Smooth muscle cell (in vitro differentiated cells): Measurements from ENCODE around the gene DDX10. TPM values are rescaled to one million over a fixed set of nuclear protein-coding genes. Genes with fewer than 3 reads are reported as not detected.

Experiments
- DNase-seq: peaks from one replicate; lab custom pipeline; 2025; ENCODE audit not compliant: unreplicated experiment; lab: John Stamatoyannopoulos, UW
- H2AFZ ChIP-seq: fragments of 200-600 bp; sonication (generic); 2 replicates; pipeline ENCODE4 v1.6.0; 2016; ENCODE audit warnings: antibody characterized with exemption, low read depth, mild to moderate bottlenecking
- H3F3A ChIP-seq: fragments of 200-600 bp; sonication (generic); 2 replicates; pipeline ENCODE4 v1.6.0; 2017; ENCODE audit warnings: antibody characterized with exemption, low read depth
- H3K27ac ChIP-seq: fragments of 200-600 bp; sonication (generic); 2 replicates; pipeline ENCODE4 v1.5.1; 2016; ENCODE audit warnings: low read depth, mild to moderate bottlenecking
- H3K27me3 ChIP-seq: fragments of 200-600 bp; sonication (generic); 2 replicates; pipeline ENCODE4 v1.6.1; 2016; ENCODE audit warnings: low read depth, mild to moderate bottlenecking
- H3K36me3 ChIP-seq: fragments of 200-600 bp; sonication (generic); 2 replicates; pipeline ENCODE4 v1.5.1; 2016; ENCODE audit warnings: low read depth
- H3K4me1 ChIP-seq: fragments of 200-600 bp; sonication (generic); 2 replicates; pipeline ENCODE4 v1.5.1; 2016; ENCODE audit warnings: low read depth
- H3K4me2 ChIP-seq: fragments of 200-600 bp; sonication (generic); 2 replicates; pipeline ENCODE4 v1.6.0; 2016; ENCODE audit warnings: mild to moderate bottlenecking
- H3K4me3 ChIP-seq: fragments of 200-600 bp; sonication (generic); 2 replicates; pipeline ENCODE4 v1.5.1; 2016; ENCODE audit warnings: mild to moderate bottlenecking
- H3K79me2 ChIP-seq: fragments of 200-600 bp; sonication (generic); 2 replicates; pipeline ENCODE4 v1.6.0; 2016; ENCODE audit warnings: low read depth, mild to moderate bottlenecking
- H3K9ac ChIP-seq: fragments of 200-600 bp; sonication (generic); 2 replicates; pipeline ENCODE4 v1.6.0; 2016; ENCODE audit warnings: low read depth
- H3K9me3 ChIP-seq: fragments of 200-600 bp; sonication (generic); replicated peaks from 2 replicates; pipeline ENCODE4 v1.5.1; 2016; ENCODE audit warnings: low read depth
- H4K20me1 ChIP-seq: fragments of 200-600 bp; sonication (generic); 2 replicates; pipeline ENCODE4 v1.6.0; 2016; ENCODE audit warnings: low read depth
- CTCF ChIP-seq: fragments of 200-600 bp; sonication (generic); IDR thresholded peaks from 2 replicates; pipeline ENCODE4 v1.5.1; 2017; ENCODE audit warnings: borderline replicate concordance, mild to moderate bottlenecking, antibody characterized with exemption; ENCODE audit not compliant: insufficient read depth, poor library complexity, severe bottlenecking
- WGBS: methylation state at CpG from one replicate; pipeline ENCODE4 v1.1.7; 2016; ENCODE audit warnings: low lambda C conversion rate; 5-methylcytosine and 5-hydroxymethylcytosine counted together
- polyA plus RNA-seq: library from polyadenylated mRNA; unstranded; fragments of >200 nt; fragmentation: Nextera tagmentation; extraction: Ambion mirVana; gene quantifications from 2 replicates; pipeline ENCODE4 v1.2.1, GENCODE V29; 2016
- total RNA-seq: library from RNA; depleted of rRNA; stranded (reverse); fragments of >200 nt; gene quantifications from 2 replicates; pipeline ENCODE4 v1.2.3, GENCODE V29; 2014

Gene DDX10
- total and polyA plus RNA-seq, 2 experiments from 2014 or later: 7.3 to 15.7 TPM

GRCh38 chr11:108743851-108744250 is 79.0 kb downstream of the DDX10 start:
- Histone ChIP-seq H3K36me3 (no peaks in the 10 kb centered on the region), H2AFZ (no peak overlapping the region), H3F3A (no peaks in the 10 kb centered on the region), H3K27ac (no peak overlapping the region), H3K27me3 (no peaks in the 10 kb centered on the region), H3K9ac (no peak overlapping the region), H3K9me3 (no peaks in the 10 kb centered on the region), H3K4me1 (no peaks in the 10 kb centered on the region), H4K20me1 (no peaks in the 10 kb centered on the region), H3K4me3 (no peak overlapping the region), H3K79me2 (peaks cover 8% of the 10 kb centered on the region), H3K4me2 (no peak overlapping the region)
- 98% methylated on average over 3 of the region's 3 CpGs for WGBS
- no peak for TF ChIP-seq CTCF
- DNase-seq: no peak

- H3K4me3 ChIP-seq: no peak overlapping the region
- H3K36me3 ChIP-seq: no peaks in the 10 kb centered on the region
- no peaks in the 10 kb centered on the region for H3F3A ChIP-seq
- 85% methylated on average over 6 of the region's 6 CpGs for WGBS
- TF ChIP-seq CTCF: no peak
- DNase-seq: no peak
- no peak overlapping the region for H3K9ac ChIP-seq
- no peak overlapping the region for H3K27ac ChIP-seq
- H2AFZ ChIP-seq: no peak overlapping the region
- no peaks in the 10 kb centered on the region for H3K27me3 ChIP-seq
- no peaks in the 10 kb centered on the region for H3K79me2 ChIP-seq
- no peaks in the 10 kb centered on the region for H3K9me3 ChIP-seq
- no peaks in the 10 kb centered on the region for H4K20me1 ChIP-seq
- no peaks in the 10 kb centered on the region for H3K4me1 ChIP-seq
- no peak overlapping the region for H3K4me2 ChIP-seq
Observed at GRCh38 chr11:108748968-108749367, 84.1 kb downstream of the DDX10 start.

- no peak for TF ChIP-seq CTCF
- Histone ChIP-seq H3K4me1 (no peaks in the 10 kb centered on the region), H3K27me3 (no peaks in the 10 kb centered on the region), H3K9ac (no peak overlapping the region), H3K9me3 (no peaks in the 10 kb centered on the region), H3F3A (no peaks in the 10 kb centered on the region), H4K20me1 (no peaks in the 10 kb centered on the region), H3K4me3 (no peak overlapping the region), H3K4me2 (no peak overlapping the region), H2AFZ (no peak overlapping the region), H3K36me3 (no peaks in the 10 kb centered on the region), H3K79me2 (no peaks in the 10 kb centered on the region), H3K27ac (no peak overlapping the region)
- WGBS: 85% methylated on average over 4 of the region's 4 CpGs
- no peak for DNase-seq
Observed at GRCh38 chr11:108751444-108751843, 86.6 kb downstream of the DDX10 start.

GRCh38 chr11:108752297-108752751 is 87.5 kb downstream of the DDX10 start:
- no peak for DNase-seq
- no peaks in the 10 kb centered on the region for H3K79me2 ChIP-seq
- no peaks in the 10 kb centered on the region for H3K36me3 ChIP-seq
- H3K4me2 ChIP-seq: no peak overlapping the region
- no peaks in the 10 kb centered on the region for H3K4me1 ChIP-seq
- H3F3A ChIP-seq: no peaks in the 10 kb centered on the region
- H4K20me1 ChIP-seq: no peaks in the 10 kb centered on the region
- TF ChIP-seq CTCF: no peak
- H3K27ac ChIP-seq: no peak overlapping the region
- H3K9ac ChIP-seq: no peak overlapping the region
- H3K27me3 ChIP-seq: no peaks in the 10 kb centered on the region
- no peak overlapping the region for H2AFZ ChIP-seq
- H3K9me3 ChIP-seq: no peaks in the 10 kb centered on the region
- no peak overlapping the region for H3K4me3 ChIP-seq
